NB4 (cell line): ENCODE measurements around the gene RPL38.

ENCODE experiments used
- POLR2A ChIP-seq: IDR thresholded peaks from 2 replicates; pipeline ENCODE4 v1.6.1; 2011; ENCODE audit warnings: mild to moderate bottlenecking; ENCODE audit not compliant: insufficient read length; ENCODE audit errors: extremely low read depth
- TF ChIP-seq, protein P1 (sequence below): IDR thresholded peaks from one replicate; pipeline ENCODE4 v1.5.1; 2012; ENCODE audit warnings: low read depth, low read length

DNA sequence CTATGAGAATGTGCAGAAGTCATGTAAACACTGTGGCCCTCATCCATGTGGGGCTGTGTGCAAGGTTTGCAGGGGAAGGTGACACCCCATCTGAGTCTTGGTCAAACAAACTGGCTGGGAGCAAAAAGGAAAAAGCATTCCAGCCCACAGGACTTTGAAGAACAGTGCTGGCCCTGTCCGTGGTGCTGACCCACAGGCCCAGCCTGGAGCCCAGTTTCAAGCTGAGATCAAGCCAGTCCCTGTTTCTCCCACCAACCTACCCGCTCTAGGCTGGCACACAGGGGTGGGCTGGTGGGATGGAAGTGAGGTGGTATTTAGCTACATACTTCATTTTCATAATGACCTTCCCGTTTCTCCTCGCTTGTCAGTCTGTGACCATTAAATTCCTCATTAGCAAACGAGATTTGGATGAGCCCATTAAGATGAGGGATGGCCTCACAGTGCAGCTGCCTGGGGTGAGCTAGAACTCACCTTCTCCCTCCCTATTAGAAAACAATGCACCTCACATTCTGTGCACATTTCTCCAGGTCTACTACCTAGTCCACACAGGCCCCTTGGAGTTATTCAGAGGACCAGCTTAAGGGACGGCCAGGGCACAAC is 12.6 kb upstream of the RPL38 start:
- TF ChIP-seq POLR2A = no peak
- TF ChIP-seq, protein P1, sequence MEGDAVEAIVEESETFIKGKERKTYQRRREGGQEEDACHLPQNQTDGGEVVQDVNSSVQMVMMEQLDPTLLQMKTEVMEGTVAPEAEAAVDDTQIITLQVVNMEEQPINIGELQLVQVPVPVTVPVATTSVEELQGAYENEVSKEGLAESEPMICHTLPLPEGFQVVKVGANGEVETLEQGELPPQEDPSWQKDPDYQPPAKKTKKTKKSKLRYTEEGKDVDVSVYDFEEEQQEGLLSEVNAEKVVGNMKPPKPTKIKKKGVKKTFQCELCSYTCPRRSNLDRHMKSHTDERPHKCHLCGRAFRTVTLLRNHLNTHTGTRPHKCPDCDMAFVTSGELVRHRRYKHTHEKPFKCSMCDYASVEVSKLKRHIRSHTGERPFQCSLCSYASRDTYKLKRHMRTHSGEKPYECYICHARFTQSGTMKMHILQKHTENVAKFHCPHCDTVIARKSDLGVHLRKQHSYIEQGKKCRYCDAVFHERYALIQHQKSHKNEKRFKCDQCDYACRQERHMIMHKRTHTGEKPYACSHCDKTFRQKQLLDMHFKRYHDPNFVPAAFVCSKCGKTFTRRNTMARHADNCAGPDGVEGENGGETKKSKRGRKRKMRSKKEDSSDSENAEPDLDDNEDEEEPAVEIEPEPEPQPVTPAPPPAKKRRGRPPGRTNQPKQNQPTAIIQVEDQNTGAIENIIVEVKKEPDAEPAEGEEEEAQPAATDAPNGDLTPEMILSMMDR = no peak
